ENCODE data around the gene ADISSP.
A peak's percentile ranks its signal among the peaks of the same experiment; 100 is the strongest.

Gene ADISSP

DNA sequence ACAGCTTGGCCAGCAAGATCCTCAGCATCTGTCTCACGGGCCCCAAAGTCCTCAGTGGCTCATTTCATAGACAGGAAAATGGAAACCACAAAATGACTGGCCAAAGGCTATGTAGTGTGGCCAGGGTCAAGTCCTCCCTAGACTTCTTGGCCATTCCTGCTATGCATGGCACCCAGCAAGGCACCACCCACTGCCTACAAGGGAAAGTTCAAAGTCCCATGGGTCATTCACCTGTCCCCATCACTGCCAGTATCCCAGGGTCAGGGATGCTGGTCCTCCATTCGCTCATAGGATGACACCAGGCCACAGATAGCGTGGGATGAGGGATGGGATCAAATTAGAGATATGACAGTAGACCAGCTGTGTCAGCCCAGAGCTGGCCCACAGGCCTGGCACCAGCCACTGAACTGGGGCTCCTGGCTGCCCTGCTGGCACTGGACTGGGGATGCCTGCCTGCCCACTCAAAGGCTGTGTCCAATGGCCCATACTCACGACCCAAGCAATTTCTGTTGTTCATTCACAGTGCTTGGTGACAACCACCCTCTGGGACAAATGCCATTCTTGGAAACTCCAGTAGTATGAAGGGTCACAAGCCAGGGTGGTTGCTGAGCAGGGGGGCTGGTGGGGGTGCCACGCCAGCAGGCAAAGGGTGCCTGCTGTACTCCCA, 11.6 kb downstream of the ADISSP start:
- no peak overlapping the region for H3K4me3 ChIP-seq (ENCODE audit: low read depth, low read length)

DNA sequence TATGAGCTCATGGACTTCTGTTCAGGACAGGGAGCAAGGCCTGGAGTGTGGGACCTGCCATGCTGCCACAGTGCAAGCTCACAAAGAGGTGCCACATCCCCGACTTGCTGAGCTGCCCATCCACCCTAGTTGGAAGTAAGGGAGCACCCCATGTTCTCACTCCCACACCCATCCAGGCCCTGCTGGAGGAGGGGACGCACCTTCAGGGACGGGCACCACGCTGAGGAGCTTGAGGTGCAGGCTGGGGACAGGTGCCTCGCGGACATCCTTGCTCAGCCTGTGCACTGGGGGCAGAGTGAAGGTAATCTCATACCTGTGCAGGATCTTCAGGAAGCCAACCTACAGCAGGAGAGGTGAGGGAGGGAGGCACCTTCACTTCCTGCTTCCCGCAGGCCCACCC, 12.3 kb downstream of the ADISSP start:
- H3K4me3 ChIP-seq (ENCODE audit: low read depth, low read length), result no peak overlapping the region

DNA sequence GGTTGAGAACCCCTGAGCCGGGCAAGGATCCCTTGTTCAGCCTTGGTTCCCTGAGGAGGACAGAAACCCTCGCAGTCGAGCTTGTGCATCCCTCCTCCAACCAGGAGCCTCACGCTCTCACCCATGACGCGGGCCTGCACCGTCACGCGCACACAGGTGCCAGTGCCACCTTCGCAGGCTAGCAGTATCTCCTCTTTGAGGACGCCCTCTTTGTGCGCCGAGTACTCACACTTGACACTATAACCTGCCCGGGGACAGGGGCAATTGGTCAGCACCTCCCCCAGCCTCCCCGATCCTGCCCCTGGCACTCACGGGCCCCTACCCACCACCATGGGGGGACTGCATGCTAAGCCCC, 13.3 kb downstream of the ADISSP start:
- no peak overlapping the region for H3K4me3 ChIP-seq (ENCODE audit: low read depth, low read length)

DNA sequence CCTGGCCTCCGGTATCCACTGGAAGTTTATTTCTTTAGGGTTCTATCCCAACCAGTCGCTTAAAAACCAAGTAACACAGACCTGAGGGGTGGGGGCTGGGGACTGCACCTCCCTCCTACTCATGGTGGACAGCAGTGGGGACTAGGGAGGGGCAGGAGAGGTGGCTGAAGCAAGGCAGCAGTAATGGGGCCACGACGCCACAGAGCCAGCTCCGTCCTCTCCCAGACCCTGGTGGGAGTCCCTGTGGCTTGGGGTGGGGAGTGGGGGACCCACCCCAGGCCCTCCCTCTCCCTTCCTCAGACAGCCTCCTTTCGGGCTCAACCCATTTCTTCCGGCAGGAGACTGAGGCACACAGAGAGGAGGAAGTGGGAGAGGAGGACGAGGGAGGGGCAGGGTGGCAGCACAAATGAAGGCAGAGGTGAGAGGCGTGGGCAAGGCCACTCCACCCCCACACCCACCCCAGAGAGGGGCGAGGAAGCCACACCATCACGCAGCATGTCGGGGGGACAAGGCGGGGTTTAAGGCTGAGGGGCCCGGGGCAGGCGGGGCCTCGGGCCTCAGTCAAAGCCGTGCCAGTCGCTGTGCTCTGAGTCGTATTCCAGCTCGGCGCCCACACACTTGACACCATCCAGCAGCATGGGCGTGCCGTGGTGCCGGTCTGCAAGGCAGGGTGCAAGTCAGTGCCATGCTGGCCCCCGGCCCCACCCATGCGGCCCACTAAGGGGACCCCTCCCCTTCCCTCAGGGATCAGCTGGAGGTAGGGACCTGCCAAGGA, 13.9 kb downstream of the ADISSP start:
- no peak overlapping the region for H3K4me3 ChIP-seq (ENCODE audit: low read depth, low read length)

DNA sequence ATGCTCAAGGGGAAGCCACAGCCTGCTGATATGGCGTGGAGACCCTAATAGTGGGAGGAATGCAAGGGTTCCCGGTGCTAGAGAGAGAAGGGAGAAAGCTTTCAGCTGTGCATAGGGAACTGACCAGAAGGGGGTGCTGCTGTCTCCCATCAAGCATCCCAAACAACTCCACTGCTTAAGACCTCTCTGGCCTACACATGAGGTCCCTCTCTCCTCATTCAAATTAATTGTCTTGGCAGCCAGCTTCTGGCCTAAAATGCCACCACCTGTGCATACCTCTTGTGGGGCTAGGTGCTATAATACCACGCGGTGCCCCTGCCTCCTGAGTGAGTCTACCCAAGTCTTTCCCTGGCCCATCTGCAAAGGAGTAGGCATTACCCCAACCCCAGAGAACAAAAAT, 14.5 kb downstream of the ADISSP start:
- H3K4me3 ChIP-seq (ENCODE audit: low read depth, low read length), result no peak overlapping the region

DNA sequence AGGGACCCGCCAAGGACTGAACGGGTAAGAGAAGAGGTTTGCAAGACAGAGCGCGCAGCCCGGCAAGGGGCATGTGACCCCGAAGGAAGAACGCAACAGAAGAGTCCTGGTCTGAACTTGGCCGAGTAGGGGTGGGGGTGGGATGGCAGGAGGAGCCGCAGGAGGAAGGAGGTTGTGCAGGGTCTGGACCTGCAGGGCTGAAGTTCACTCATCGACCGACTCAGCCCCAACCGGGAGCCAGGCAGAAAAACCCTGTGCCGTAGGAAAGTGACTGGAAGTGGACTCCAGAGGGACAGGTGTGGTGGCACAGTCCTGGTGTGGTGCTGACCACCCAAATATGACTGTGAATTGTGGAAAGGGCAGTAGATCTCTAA, 15.2 kb downstream of the ADISSP start:
- peak overlapping the region; percentile 40 for H3K4me3 ChIP-seq (ENCODE audit: low read depth, low read length)

DNA sequence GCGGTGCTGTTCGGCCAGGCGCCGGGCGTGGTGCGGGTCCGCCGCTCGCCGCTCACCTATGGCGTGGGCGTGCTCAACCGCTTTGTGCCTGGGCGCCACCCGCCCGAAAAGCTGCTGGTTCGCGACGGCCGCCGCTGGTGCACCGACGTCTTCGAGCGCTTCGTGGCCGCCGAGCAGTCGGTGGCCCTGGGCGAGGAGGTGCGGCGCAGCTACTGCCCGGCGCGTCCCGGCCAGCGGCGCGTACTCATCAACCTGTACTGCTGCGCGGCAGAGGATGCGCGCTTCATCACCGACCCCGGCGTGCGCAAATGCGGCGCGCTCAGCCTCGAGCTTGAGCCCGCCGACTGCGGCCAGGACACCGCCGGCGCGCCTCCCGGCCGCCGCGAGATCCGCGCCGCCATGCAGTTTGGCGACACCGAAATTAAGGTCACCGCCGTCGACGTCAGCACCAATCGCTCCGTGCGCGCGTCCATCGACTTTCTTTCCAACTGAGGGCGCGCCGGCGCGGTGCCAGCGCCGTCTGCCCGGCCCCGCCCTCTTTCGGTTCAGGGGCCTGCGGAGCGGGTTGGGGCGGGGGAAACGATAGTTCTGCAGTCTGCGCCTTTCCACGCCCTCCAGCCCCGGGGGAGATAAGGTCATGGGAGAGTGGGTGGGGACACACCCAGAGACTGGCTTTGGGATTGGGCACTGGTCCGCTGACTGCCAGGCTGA, 15.7 kb downstream of the ADISSP start:
- peak overlapping the region; percentile 40 for H3K4me3 ChIP-seq (ENCODE audit: low read depth, low read length)

DNA sequence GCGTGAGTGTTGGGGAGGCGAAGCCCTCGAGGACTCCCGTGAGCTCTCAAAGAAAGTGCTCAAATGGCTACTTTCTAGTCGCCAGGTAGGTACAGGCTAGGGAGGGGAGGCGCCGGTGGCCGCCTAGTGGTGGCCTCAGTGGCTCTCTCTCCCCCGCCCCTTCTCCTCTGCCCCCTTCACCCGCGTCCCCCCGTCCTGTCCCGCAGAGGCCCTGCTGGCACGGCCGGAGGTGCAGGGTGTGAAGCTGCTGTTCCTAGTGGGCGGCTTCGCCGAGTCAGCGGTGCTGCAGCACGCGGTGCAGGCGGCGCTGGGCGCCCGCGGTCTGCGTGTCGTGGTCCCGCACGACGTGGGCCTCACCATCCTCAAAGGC, 16.3 kb downstream of the ADISSP start:
- H3K4me3 ChIP-seq (ENCODE audit: low read depth, low read length), result peak overlapping the region; percentile 40

DNA sequence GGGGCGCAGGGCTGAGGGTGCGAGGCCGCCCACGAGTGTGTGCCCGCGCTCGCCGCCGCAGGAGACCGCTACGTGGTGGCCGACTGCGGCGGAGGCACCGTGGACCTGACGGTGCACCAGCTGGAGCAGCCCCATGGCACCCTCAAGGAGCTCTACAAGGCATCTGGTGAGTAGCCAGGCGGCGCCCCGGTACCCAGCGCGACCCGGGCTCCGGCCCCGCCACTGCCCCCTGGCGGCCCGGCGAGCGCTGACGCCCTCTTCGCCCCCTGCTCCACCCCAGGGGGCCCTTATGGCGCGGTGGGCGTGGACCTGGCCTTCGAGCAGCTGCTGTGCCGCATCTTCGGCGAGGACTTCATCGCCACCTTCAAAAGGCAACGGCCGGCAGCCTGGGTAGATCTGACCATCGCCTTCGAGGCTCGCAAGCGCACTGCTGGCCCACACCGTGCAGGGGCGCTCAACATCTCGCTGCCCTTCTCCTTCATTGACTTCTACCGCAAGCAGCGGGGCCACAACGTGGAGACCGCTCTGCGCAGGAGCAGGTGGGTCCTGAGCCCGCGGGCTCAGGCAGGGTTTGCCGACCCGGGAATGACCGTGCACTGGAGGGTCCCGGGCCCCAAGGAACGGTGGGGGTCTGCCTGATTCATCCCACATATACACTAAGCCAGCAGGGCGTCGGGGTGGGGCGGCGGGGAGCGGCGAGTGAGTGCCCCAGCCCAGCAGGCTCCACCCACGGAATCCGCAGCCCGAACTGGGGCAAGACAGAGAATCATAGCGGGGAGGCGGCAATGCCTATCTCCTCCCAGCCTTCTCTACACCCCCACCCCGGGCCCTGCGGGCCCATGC, 17.6 kb downstream of the ADISSP start:
- peak overlapping the region; percentile 30 for H3K4me3 ChIP-seq (ENCODE audit: low read depth, low read length)

DNA sequence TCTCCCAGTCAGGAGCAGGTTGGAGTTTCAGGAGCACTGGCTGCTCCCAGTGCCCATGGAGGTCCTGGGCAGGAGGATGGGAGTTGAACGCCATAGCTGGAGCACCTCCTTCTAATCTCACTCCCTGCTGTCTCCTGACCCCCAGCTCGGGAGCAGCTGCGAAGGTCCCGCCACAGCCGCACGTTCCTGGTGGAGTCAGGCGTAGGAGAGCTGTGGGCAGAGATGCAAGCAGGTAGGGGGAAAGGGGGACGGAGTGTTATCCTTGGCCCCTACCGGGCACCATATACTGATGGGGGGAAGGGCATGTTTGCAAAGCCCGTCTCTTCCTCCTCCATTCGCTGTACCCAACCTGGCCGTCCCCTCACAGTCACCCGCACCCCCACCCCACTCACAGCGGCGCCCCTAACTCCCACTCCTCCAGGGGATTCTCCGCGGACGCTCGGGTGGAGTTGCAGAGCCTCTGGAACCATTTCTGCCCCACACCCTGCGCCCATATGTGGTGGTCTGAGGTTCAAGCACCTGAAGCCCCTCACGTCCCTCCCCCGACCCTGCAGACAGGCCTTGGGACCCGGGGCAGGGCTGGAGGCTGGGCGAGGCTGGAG, 18.4 kb downstream of the ADISSP start:
- H3K4me3 ChIP-seq (ENCODE audit: low read depth, low read length), result peak overlapping the region; percentile 27

DNA sequence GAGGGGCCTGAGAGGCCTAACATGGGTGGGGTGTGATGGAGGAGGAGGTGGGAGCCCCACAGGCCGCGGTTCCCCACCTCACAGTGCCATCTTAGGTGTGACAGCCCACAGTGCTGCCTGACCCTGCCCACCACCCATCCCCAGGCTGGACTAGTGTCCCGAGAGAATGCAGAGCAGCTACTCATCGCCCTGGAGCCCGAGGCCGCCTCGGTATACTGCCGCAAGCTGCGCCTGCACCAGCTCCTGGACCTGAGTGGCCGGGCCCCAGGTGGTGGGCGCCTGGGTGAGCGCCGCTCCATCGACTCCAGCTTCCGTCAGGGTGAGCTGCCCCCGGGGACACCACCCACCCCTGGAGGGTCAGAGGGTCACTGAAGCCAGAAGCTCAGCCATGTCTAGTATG, 19.5 kb downstream of the ADISSP start:
- H3K4me3 ChIP-seq (ENCODE audit: low read depth, low read length), result no peak overlapping the region

DNA sequence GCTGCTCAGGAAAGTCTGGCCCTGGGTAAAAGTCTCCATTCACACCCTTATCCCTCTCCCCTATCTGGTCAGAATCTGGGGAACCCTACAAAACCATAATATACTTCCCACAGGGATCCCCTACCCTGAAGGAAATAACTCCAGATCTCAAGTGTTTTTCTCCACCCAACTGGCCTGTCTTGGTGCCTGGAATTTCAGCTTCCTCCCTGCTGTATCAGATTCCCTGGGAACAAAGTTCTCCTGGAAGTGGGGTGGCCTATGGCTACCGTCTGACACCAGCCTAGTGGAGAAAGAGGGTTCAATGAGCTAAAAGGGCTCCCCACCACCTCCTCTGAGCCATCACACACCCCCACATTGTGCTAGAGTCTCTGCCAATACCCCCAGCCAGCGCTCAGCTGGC, 20.1 kb downstream of the ADISSP start:
- H3K4me3 ChIP-seq (ENCODE audit: low read depth, low read length), result no peak overlapping the region

DNA sequence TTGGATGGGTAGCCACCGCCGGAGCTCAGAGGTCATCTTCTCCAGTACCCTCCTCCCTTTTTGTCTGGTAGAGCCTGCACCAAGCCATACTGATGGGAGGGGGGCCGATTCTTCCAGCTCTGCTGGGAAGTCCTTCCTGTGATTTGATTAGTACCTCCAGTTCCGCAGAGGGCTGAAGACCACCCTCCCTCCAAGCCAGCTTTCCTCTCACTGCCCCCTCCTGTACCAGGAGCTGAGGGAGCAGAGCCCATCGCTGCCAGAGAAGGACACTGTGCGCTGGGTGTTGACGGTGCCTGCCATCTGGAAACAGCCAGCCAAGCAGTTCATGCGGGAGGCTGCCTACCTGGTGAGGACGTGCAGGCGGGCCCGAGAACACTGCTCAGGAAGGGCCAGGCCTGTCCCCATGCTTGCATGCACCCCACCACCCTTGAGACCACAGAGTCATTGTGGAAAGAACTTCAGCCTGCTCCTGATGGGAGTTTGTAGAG, 21.8 kb downstream of the ADISSP start:
- H3K4me3 ChIP-seq (ENCODE audit: low read depth, low read length), result peak overlapping the region; percentile 53

DNA sequence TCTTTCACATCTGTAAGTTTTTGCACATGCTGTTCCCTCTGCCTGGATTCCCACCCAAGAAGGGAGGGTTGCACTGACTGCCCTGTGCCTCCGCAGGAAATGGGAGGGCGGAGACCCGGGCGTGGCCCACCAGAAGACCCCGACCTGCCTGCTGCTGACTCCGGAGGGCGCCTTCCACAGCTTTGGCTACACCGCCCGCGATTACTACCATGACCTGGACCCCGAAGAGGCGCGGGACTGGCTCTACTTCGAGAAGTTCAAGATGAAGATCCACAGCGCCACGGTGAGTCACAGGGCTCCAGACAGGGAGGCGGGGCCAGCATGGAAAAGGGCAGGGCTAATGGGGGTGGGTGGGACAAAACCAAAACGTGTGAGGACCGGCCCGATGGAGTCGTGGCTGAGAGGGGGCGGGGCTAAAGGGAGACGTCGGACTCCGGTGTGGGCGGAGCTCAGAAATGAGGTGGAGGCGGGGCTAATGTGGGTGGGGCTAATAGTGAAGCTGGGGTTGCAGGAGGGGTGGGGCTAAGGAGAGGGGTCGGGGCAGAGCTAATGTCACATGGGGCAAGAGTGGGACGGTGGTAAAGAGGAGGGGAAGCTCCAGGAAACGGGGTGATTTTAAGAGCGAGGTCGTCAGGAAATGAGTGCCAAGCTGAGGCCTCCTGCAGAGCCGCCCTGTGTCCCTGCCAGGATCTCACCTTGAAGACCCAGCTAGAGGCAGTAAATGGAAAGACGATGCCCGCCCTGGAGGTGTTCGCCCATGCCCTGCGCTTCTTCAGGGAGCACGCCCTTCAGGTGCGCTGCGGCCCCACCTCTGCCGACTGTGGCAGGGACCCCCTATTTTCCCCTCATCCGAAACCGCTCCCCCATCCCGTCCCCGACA, 22.5 kb downstream of the ADISSP start:
- peak overlapping the region; percentile 55 for H3K4me3 ChIP-seq (ENCODE audit: low read depth, low read length)

DNA sequence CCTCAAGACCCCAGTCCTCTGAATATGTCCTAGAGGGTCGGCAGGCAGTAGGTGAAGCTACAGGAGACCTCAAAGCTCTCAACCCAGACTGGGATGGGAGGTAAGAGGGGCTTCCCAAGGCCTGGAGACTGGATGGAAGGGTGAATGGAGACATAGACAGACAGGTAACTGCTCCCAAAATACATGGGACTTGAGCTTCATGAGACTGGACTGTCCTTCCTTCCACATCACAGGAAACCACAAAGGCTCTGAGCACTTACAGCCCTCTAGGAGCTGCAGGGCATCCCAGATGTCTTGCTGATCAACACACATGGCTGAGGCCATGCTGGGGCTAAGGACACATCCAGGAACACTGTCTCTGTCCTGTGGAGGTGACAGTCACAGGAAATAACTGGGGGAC, 23.5 kb downstream of the ADISSP start:
- no peak overlapping the region for H3K4me3 ChIP-seq (ENCODE audit: low read depth, low read length)

DNA sequence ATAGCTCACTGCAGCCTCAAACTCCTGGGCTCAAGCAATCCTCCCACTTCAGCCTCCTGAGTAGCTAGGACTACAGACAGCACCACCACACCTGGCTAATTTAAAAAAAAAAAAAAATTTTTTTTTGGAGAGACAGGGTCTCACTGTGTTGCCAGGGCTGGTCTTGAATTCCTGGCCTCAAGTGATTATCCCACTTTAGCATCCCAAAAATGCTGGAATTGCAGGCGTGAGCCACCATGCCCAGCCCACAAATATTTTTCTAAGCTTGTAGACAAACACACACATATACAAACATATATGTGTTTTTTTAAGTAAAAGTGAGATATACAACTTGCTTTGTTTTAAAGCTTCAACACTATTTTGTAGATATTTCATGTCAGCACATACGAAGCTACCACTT, 24.3 kb downstream of the ADISSP start:
- no peak overlapping the region for H3K4me3 ChIP-seq (ENCODE audit: low read depth, low read length)

DNA sequence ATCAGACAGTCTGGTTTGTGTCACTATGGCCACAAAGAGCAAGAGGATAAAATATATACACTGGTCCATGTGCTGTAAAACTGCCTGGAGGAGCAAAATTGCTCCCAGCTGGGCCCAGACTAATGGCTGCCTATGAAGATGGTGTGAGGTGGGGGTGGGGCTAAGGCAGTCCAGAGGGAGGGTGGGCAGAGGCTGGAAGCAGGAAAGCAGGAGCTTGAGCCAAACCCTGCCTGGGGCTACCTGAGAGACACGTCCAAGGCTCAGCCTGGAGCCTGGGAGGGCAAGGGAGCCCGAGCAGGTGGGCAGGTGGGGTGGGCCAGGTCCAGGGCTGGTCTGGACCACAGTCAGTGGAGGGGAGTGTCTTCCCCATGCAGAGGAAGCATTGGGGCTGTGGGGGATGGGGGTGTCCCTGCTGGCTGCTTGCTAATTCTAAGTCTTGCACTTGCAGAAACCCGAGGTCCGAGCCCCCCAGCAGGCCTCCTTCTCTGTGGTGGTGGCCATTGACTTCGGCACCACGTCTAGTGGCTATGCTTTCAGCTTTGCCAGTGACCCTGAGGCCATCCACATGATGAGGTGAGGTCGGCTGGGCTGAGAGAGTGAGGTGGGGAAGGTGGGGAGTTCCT, 25.6 kb downstream of the ADISSP start:
- no peak overlapping the region for H3K4me3 ChIP-seq (ENCODE audit: low read depth, low read length)

DNA sequence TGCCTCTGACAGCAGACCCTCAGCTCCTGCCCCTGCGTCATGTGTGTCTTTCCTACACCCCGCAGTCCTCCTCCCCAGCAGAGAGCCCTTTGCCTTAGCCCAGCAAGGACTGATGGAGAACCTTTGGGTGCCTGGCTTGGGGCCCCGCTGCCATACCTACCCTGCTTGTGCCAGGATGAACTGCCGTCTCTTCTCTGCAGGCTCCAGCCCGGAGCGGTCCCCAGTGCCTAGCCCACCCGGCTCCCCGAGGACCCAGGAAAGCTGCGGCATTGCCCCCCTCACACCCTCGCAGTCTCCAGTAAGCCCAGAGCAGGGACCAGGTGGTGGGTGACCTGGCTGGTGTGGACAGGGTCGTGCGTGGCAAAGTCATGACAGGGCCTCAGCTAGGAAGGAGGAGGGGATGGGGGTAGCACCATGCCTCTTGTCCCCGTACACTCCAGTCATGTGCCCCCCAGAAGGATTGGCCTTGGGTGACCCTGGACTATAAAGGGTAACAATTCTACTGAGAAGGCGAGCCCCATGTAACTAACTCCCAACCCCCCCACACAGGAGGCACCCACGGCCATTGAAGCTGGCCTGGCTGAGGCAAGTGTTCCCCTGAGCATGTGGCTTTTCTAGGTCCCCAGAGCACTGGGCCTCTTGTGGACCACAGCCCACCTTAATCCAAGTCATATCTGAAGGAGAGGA, 26.8 kb downstream of the ADISSP start:
- H3K4me3 ChIP-seq (ENCODE audit: low read depth, low read length), result no peak overlapping the region
